DMS79 treated with DMSO at 0.1 percent for 48 hours (cell line): Measurements from ENCODE around the gene EHHADH.
"Not testable (repeated sequence)": the region's sequence is repeated elsewhere in the genome, so short reads cannot be mapped to it uniquely, and the experiment has no call there.

ENCODE experiments used
- DNase-seq: peaks from one replicate; lab custom pipeline; 2025; lab: John Stamatoyannopoulos, UW

Gene EHHADH

DNA sequence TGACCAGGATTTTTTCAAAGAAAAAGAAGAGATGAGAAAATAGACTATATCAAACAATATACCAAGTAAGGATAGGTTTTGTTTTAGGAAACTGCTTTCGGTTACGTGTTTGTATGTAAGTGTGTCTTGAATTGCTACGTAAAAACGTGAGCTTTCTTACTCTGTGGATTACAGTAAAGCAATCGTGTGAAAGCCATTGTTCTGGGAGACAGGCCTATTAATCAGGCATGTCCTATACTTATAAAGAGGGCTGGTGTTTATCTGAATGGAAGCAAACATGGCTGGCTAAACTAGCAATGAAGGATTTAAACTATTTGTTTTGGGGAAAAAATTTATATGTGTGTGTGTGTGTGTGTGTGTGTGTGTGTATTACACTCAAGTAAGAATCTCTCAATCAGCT is 2.6 kb downstream of the EHHADH start:
- no peak for DNase-seq

DNA sequence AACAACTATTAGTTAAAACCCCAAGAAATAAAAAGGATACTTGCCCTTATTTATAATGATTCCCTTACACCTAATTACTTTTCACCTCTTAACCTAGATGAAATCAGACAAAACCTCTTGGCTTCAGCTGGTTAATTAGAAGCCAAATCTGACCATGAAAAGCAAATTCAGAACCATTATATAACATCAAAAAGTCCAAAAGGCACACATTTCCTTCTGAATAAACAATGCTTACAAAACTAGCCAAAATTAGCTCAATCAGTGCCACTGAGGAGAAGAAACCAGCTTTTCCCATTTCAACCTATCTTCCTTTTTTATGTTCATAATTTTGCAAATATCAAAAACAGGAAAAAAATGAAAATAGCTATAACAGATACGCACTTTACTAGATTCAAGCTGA is 3.2 kb downstream of the EHHADH start:
- no peak for DNase-seq

DNA sequence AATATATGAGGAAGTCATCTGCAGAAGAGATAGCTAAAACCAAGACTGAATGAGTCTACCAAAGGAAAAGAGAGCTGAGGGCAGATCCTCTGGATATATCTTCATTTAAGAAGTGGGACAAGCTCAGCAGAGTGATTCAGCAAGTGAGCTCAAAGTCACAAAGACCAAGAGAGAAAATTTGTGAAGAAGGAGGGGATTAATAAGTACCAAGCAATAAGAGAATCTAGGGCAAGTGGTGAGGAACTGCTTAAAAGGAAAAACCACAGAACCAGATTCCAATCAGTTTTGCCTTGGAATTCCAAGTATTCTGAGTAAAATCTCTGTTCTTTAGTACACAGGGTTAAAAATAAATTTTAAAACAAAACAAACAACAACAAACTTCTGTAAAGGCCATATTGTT is 3.6 kb downstream of the EHHADH start:
- no peak for DNase-seq

DNA sequence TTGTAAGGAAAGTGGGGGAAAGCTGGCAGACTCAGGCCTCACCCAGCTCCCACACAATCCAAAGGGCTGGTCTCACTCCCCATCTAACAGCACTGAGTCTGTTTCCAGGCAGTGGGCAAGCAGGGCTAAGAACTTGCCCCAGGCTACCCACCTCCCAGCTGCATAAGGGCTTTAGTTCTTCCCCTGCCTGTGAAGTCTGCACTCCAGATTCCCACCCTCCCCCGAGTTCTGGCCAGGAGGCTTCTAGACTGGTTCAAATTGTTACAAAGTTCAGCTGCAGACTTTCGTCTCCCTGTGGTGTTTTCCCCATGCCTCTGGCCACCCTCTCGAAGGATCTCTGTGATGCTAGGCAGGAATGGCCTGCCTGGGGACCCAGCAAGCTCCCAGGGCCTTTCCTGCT is 11.2 kb downstream of the EHHADH start:
- DNase-seq: no peak

DNA sequence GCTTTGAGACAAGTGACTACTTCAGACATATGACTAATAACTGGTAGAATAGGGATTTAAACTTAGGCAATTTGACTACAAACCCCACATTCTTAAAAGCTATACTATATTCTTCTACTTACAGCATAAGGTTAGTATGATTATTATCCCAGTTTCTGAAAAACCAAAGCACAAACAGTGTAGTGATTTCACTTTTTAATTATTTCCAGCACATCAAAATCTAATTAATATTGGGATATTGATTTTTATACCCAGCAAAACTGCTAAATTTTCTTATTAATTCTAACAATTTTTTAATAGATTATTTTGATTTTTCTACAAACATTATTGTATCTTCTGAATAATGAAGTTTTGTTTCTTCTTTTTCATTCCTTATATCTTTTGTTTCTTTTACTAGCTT is 16.9 kb downstream of the EHHADH start:
- no peak for DNase-seq

DNA sequence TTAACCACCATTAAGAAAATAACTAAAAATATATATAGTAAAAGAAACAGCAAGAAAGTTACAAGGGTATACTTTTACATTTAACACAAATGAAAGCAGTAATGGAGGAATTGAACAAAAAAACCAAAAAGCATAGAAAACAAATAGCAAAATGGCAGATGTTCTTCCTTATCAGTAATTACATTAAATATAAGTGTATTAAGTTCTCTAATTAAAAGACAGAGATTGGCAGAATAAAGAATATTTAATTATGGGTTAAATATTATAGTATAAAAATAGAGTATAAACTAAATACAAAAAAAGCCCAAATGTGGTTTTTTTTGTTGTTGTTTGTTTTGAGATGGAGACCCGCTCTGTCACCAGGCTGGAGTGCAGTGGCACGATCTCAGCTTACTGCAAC is 20.5 kb downstream of the EHHADH start:
- DNase-seq: no peak

DNA sequence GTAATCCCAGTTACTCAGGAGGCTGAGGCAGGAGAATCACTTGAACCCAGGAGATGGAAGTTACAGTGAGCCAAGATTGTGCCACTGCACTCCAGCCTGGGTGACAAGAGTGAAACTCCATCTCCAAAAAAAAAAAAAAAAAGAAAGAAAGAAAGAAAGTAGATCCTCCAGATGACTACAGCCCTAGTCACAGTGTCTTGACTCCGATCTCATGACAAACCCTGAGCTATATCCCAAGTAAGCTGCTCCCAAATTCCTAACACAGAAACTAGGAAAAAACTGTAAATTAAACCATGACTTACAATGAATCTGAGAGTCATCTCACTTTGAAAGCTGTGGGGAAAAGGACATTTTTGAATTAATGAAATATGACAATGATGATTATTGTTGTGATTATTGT is 27.3 kb downstream of the EHHADH start:
- not testable (repeated sequence) for DNase-seq

DNA sequence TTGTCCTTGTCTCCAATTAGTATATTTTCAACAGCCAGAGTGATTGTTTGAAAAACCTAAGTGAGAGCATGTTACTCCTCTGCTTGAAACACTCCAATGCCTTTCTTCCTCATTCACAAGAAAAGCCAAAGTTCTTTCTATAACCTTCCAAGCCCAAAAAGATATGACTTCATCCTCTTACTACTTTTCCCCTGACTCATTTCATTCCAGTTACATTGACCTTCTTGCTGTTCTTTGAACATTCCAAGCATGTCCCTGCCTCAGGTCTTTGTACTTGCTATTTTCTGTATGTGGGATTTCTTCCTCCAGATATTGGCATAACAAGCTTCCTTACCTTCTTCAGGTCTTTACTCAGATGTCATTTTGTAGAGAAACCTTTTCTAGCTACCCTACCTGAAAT is 28.3 kb downstream of the EHHADH start:
- DNase-seq: no peak

DNA sequence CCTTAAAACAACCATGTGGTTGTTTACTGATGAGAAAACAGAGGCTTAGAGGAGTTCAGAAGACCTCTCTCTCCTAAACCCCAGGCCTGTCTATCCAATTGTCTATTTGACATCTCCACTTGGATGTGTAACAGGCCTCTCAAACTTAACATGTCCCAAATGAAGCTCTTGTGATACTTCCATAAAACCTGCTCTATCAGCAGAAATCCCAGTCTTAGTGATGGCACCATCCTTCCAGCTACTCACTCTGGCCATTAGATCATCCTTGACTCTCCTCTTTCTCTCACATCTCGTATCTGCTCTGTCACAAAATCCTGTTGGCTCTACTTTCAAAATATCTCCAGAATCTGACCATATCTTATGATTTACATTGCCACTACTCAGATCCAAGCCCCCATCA is 28.8 kb downstream of the EHHADH start:
- no peak for DNase-seq

DNA sequence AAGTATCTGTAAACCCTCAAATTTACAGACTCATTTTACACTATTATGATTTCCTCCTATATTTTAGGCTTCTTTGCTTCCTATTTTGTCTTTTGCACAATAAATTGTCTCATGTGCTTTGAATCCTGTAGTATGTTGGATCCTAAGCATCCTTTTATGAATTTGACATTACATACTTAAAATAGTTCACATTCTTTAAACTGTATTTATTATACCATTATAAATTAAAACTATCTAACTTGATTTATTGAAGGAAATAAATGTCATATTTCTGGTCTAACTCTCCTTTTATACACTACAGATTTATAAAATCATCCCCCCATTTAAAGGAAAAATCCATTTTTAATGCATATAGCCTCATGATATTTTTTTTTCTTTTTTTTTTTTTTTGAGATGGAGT is 32.6 kb downstream of the EHHADH start:
- DNase-seq: no peak

DNA sequence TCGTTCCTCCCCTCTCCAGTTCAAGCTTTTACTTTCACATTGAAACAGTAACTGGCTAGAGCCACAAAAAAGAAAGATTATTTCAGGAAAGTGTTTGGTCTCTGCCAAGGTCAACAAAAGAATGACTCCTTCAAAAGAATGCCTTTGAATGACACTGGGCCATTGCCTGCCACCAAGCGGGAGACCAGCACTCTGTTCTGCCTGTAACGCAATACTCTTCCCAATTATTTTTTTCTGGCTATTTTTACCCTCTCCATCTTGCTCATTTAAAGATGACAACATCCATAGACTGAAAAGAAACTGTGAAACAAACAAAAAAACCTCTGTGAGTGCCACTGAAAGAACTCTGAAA is 37.3 kb downstream of the EHHADH start:
- DNase-seq: no peak

DNA sequence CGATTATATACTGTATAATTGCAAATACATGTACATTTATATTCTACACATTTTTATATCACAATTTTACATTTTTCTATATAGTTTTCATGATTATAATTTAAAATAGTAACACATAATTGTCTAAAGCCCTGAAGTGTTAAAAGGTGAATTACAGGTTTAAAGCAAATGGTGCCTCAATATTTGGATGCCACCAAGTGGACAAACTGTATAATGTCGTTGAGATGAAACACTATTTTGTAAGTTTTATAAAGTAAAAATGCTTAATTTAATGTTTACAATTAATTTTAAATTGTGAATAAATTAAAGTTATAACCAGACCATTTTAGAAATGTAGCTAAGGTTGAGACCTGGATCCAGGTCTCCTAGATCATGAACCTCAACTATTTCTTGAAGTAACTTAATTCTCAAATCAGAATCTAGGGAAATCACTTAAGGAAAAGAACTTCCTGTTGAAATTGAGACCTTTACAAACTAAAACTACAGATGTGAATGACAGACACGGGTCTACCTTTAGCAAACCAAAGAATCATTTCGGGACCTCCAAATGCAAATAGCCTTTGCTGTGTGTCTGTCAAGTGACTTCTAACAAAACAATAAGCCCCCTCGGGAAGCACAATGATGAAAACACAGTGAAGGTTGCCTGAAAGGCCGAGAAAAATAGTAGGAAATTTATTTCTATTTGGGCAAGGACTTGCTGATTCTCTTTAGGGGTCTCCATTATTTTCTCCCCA is 37.8 kb downstream of the EHHADH start:
- DNase-seq: peak; percentile 26

DNA sequence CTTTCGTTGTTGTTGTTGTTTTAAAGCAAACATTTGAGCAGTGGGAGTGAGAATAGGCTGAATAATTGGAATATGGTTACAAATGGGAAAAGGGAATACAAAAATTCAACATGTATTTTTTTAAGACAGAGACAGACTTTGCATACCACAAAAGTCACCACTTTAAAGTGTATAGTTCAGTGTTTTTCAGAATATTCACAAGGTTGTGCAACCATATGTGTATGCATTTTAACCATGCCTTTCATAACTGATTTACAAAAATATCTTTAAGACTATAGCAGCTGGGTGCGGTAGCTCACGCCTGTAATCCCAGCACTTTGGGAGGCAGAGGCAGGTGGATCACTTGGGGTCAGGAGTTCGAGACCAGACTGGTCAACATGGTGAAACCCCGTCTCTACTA is 41.3 kb downstream of the EHHADH start:
- DNase-seq: no peak

DNA sequence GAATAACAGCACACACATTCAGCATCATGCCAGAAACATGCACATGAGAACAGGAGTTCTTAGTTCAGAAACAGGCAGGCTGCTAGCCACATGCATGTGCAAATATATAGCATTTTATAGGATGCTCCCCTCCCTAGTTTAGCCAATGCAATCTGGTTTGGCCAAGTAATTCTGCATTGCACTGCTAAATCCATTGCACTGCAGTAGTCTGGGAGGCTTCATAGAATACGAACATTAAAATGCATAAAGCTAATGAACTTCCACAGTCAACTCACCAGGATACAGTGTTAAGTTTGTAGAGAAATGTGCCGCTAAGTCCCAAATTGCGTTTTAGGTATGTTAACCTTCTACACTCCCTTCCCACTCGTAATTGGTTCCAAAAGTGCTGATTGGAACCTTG is 41.8 kb downstream of the EHHADH start:
- DNase-seq: no peak

DNA sequence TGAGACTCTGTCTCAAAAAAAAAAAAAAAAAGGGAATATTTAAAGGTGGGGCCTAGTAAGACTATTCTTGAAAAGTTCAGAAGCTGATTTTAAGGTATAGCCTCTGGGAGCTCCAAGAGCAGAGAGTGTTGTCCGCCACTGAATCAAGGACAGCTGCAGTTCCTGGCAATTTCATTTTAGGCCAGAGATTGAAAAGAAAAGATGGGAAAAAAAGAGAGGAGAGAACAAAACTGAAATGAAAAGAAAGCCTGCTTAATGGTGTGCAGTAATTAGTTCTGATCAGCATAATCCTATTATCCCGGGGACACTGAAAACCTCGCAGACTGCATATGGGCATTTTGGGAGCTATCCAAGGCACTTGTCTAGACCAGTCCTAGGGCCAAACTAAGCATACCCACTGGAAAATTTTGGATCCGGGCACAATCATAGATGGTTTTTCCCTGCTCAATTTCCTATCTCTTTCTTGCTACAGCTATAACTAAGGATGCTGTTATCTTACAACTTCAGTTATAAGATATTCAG is 43.2 kb downstream of the EHHADH start:
- no peak for DNase-seq

DNA sequence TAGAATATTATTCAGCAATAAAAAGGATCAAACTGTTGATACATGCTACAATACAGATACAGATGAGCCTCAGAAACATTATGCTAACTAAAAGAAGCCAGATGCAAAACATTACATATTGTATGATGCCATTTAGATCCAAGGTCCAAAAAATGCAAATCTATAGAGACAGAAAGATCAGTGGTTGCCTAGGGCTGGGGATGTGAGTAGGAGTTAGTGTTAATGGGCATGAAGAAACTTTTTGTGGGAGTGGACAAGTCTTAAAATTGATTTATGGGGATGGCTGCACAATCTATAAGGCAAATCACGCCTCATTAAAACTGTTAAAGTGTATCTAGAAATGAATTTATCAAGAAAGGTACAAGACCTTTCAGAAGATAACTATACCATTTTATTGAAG is 45.0 kb downstream of the EHHADH start:
- no peak for DNase-seq

DNA sequence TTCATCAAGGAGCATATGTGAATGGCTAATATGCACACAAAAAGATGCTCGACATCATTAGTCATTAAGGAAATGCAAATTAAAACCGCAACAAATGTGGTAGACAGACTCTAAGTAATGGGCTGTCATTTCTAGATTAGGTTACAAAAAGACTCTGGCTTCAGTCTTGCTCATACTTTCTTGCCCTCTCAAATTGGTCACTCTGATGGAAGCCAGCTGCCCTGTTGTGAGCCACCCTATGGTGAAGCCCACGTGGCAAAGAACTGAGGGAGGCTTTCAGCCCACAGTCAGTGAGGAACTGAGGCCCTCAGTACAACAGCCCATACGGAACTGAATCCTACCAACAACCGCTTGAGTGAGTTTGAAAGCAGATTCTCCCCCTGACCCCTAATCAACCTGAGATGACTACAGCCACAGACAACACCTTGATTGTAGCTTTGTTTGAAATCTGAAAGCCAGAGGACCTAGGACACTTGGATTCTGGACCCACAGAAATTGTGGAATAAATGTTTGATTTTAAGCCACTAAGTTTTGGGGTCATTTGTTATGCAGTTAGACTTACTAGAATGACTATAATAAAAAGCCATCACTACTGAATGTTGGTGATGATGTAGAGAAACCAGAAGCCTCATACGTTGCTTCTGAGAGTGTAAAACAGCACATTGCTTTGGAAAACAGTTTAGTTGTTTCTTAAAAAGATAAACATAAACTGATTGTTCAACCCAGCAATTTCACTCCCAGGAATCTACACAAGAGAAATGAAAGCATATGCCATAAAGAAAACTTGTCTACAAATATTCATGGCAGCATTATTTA is 45.7 kb downstream of the EHHADH start:
- DNase-seq: no peak

DNA sequence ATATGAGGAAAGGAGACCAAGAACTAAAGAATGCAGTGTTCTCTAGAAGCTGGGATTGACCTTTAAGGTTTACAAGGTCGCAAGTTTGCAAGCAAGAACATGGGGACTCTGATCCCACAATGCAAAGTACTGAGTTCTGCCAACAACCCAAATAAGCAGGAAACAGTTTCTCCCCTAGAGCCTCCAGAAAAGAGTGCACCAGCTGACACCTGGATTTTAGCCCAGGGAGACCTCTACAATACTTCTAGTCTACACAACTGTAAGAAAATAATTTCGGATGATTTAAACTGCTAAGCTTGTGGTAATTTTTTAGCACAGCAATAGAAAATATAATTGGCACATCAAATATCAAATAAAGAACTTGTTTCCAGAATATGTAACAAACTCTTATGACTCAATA is 46.4 kb downstream of the EHHADH start:
- DNase-seq: no peak

DNA sequence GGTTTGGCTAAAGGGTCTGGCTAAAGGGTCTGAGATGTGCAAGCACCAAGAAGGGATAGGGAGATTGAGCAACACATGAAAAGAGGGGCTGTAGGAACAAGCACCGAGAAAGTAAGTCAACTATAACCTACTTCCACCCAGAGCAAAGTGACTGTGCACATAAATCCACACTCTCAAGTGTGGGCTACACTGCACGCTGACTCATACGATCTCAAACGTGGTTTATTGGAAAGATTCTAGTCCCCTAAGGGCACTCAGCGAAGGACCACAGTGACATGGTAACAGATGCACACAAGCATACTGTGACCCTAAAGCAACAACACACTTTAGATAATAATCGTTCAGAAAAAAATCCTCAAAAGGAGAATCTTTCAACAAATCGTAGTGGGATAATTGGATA is 48.0 kb downstream of the EHHADH start:
- no peak for DNase-seq

DNA sequence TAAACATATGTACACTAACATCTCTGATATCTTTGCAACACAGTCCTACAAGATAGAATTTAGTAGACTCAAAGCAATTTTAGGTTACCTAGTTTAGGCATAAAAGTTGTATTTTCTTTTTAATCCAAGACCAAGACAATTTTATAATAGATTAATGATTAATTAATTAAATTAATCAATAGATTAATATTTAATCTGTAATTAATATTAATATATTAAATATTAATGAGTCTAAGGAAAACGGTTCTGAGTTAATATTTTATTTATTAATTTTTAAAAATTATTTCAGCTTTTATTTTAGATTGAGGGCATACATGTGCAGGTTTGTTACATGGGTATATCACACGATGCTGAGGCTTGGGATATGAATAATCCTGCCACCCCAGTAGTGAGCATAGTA is 49.0 kb downstream of the EHHADH start:
- DNase-seq: no peak

DNA sequence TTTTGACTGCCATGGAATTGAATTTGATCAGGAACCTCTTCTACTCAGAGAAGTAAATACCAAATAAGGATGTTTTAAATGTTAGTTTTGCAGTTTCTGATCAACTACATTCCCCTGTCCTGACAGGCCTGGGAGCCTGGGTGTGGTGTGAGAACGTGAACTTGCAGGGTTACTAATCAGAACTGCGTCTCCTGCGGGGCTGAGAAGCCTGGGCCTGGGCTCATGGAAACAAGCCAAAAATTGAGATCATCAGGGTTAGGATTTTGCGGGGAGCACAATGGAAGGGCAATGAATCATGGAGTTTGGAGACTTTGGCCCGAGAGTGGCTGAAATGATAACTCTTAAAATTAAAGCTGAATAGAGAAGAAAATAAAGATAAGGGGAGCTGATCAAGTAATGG is 53.2 kb downstream of the EHHADH start:
- no peak for DNase-seq

DNA sequence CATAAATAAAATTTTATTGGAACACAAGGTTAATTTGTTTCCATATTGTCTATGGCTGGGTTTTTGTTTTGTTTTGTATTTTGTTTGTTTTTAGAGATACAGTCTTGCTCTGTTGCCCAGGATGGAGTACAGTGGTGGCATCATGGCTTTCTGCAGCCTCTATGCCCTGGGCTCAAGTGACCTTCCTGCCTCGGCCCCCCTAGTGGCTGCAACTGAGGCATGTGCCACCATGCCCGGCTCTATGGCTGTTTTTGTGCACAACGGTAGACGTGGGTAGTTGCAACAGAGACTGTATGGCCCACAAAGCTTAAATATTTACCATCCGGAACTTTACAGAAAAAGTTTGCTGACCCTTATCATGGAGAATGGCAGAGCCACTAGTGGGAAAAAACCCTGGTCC is 54.2 kb downstream of the EHHADH start:
- no peak for DNase-seq

DNA sequence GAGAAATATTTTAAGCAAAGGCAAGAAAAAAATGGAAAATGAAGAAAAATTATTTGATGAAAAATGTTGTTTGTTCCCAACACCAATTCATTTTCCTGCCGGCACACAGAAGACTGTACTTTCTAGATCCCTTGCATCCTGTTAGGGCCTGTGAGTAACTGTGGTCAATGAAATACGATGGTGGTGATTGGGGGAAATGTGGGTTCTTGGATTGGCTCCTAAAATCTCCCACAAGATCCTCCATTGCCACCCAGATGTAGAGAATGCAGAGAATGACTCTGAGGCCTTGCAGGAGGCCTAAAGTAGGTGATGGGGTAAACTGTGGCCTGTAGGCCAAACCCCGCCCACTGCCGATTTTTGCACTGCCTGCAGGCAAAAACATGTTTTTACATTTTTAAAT is 54.6 kb downstream of the EHHADH start:
- no peak for DNase-seq

DNA sequence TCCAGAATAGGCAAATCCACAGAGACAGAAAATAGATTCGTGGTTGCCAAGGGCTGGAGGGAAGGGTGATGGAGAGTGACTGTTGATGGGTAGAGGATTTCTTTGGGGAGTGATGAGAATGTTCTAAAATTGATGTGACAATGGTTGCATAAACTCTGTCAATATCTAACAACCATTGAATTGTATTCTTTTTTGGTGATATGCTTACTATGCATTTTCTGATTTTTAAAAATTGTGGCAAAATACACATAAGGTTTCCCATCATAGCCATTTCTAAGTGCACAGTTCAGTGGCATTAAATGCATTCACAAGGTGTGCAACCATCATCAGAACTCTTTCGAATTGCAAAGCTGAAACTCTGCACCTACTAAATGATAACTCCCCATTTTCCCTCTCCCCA is 56.8 kb downstream of the EHHADH start:
- DNase-seq: no peak
